ENCODE measurements around the gene TTC28.

DNA sequence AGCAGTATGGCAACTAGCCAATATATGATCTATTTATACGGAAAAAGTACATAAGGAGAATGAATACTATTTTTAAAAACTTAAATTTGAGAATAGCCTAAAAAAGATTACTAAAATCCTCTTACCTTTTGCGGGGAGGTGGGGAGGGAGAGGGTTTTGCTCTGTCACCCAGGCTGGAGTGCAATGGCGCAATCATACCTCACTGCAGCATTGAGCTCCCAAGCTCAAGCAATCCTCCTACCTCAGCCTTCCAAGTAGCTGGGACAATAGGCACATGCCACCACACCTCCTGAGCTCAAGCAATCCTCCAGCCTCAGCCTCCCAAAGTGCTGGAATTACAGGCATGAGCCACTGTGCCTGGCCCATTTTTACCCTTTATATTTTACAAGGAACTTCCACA, 82.0 kb downstream of the TTC28 start:
- TF ChIP-seq EZH2 (IDR thresholded peaks at IDR 0.05; ENCODE audit: low read length, missing control alignments) (no peak), CTCF (conservative IDR thresholded peaks at IDR 0.05 in 1 of 2, IDR thresholded peaks at IDR 0.05 in 1 of 2; ENCODE audit: low read depth in 1 of 2, low read length in 2 of 2) (no peak)
